ENCODE results near the gene SLC35D2. TPM values are rescaled to one million over a fixed set of nuclear protein-coding genes. Genes with fewer than 3 reads are reported as not detected.

The SLC35D2 gene
- 10 to 100 TPM; 19.7 to 27.5 (median 22.8) TPM for total RNA-seq
- polyA plus RNA-seq, result 10 to 100 TPM; 13.9 to 21.3 TPM

DNA sequence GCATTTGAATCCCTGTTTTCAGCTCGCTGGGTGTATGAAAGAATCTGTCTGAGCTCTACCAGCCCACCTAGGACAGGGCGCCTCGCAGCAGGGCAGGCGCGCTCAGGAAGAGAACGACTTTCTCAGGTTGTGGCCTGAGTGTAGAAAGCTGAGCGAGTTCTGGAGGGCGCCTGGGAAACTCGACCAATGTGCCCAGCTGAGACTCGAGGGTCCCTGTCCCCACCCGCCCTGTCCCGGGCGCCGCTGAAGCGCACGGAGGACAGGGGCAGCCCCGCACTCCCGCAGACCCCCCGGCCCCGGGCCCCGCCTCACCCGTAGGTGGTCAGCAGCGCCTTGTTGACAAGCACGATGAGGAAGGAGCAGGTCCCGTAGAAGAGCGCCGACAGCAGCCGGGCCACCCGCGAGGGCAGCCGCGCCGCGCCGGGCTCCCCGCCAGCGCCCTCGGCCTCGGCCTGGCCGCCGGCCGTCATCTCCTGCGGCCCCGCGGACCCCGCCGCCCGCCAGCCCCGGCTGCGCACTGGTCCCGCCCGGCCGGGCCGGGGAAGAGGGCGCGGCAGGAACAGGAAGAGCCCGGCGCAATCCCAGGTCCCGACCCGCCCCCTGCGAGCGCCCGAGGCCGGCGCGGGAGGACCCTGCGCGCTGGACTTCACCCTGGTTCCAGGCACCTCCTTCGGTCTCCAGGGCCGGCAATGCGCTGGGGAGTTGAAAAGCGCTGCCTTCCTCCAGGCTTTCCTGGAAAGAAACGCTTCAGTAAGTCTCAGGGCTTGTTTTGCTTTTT lies at the start of gene SLC35D2:
SLC35D2 (minus strand) TSS at position 547 of the 778 bp plus-strand sequence; CDS start at position 470, 77 bp downstream.
- peak; percentile 83 to 94 (median 92) for ATAC-seq
- 0% methylated on average over 70 to 73 of the region's 73 CpGs for WGBS, 2 donors
- FAIRE-seq, result no peak
- H3K4me1 ChIP-seq, result peaks cover 0 to 17% (median 15%) of the 10 kb centered on the region in 3 donors
- TF ChIP-seq, protein P1, sequence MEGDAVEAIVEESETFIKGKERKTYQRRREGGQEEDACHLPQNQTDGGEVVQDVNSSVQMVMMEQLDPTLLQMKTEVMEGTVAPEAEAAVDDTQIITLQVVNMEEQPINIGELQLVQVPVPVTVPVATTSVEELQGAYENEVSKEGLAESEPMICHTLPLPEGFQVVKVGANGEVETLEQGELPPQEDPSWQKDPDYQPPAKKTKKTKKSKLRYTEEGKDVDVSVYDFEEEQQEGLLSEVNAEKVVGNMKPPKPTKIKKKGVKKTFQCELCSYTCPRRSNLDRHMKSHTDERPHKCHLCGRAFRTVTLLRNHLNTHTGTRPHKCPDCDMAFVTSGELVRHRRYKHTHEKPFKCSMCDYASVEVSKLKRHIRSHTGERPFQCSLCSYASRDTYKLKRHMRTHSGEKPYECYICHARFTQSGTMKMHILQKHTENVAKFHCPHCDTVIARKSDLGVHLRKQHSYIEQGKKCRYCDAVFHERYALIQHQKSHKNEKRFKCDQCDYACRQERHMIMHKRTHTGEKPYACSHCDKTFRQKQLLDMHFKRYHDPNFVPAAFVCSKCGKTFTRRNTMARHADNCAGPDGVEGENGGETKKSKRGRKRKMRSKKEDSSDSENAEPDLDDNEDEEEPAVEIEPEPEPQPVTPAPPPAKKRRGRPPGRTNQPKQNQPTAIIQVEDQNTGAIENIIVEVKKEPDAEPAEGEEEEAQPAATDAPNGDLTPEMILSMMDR (IDR thresholded peaks at IDR 0.05), result no peak
- no peaks in the 10 kb centered on the region for H3K36me3 ChIP-seq
- H3K27ac ChIP-seq, result peak within 1 kb of the TSS; percentile 84 to 93 (median 89)
- no peaks in the 10 kb centered on the region for H3K27me3 ChIP-seq
- peak within 1 kb of the TSS; percentile 35 to 69 (median 60) for H3K4me3 ChIP-seq
- H3K9me3 ChIP-seq, result no peaks in the 10 kb centered on the region
- peak; percentile 67 to 88 (median 74) for DNase-seq
- intact Hi-C loops (cut with DNase I), result no loop called here

DNA sequence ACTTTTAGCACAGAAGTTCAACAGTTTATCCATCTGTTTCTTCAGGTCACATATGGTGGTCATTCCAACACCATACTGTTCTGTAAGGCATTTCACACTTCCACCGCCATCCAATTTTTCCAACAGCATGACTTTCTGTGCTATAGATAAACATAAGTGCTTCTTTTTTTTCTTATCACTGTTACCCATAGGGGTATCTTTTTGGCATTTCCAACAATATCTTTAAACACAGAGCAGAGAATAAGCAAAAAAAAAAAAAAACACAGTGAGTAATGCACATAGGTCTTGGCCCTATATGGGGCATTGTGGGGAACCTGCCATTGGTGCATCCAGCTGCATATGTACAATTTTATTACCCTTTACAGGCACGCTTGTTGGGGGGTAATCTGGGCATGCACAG lies 46.9 kb upstream of the SLC35D2 start:
- no peak overlapping the region for H3K27ac ChIP-seq
- no peak for FAIRE-seq
- intact Hi-C loops (cut with DNase I), result no loop called here
- 88 to 89% methylated on average over 2 of the region's 2 CpGs for WGBS, 2 donors
- no peaks in the 10 kb centered on the region for H3K27me3 ChIP-seq
- H3K9me3 ChIP-seq, result no peaks in the 10 kb centered on the region
- no peak for DNase-seq
- ATAC-seq, result no peak
- TF ChIP-seq, protein P1 (IDR thresholded peaks at IDR 0.05), result no peak
- no peak overlapping the region for H3K4me3 ChIP-seq
- no peaks in the 10 kb centered on the region for H3K36me3 ChIP-seq
- no peaks in the 10 kb centered on the region for H3K4me1 ChIP-seq

DNA sequence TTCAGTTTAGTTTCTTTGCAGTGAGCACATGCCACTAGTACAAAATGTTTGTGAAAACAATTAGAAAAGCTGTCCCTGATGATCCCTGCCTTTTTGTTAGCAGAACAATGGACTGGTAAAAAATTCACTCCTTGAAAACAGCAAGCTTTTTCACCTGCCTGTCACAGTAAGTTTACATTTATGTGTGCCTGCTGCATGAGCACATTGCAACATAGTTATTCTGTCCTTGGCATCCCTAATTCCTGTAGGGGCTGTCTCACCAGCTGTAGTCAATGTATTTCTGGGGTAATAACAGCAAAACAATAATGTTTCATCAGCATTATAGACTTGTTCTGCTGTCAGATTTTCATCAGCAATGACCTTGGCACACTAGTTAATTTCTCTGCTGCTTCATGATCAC lies 46.2 kb upstream of the SLC35D2 start:
- ATAC-seq (no peak), DNase-seq (no peak), FAIRE-seq (no peak)
- no peaks in the 10 kb centered on the region for H3K9me3 ChIP-seq
- no peaks in the 10 kb centered on the region for H3K27me3 ChIP-seq
- H3K36me3 ChIP-seq, result no peaks in the 10 kb centered on the region
- no peaks in the 10 kb centered on the region for H3K4me1 ChIP-seq
- TF ChIP-seq, protein P1 (IDR thresholded peaks at IDR 0.05), result no peak
- H3K4me3 ChIP-seq, result no peak overlapping the region
- no peak overlapping the region for H3K27ac ChIP-seq
- intact Hi-C loops (cut with DNase I), result no loop called here

DNA sequence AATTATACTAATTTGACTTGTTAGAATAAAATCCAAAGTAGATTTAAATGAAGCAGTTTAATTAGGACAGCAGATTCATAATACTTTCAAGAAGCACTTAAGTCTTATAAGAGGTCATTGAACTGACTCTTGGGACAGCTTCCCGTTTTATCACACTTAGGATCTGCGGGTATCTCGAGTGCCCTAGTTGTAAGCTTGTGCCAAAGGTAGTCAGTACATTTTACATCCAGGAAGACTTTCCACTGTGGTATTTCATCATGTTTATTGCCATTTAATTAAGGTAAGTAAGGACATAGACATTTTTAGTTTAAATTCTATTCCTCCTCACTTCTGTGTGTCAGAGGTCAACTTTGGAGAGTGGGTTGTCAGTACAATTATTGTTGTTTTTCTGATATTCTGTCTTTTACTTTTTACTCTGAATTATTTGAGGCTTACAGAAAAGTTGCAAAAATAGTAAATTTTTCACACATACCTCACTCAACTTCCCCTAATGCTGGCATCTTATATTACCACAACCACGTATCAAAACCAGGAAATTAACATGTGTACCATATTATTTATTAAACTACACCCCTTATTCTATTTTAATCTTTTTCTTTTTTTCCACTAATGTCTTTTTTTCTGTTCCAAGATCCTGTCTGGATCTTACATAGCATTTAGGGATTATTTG lies 42.1 kb upstream of the SLC35D2 start:
- Histone ChIP-seq H3K36me3 (no peaks in the 10 kb centered on the region), H3K9me3 (no peaks in the 10 kb centered on the region), H3K4me1 (peaks cover 0 to 7% (median 5%) of the 10 kb centered on the region in 3 donors), H3K27me3 (no peaks in the 10 kb centered on the region), H3K27ac (no peak overlapping the region), H3K4me3 (no peak overlapping the region)
- TF ChIP-seq, protein P1 (IDR thresholded peaks at IDR 0.05), result no peak
- no peak for DNase-seq
- intact Hi-C loops (cut with DNase I), result no loop called here
- ATAC-seq, result no peak
- no peak for FAIRE-seq
- WGBS, 2 donors, result 72 to 74% methylated on average over 4 of the region's 4 CpGs

GRCh38 chr9:96423985-96424336 lies 40.5 kb upstream of the SLC35D2 start:
- H3K27ac ChIP-seq, result no peak overlapping the region
- intact Hi-C loops (cut with DNase I), result no loop called here
- WGBS, 2 donors, result 76 to 80% methylated on average over 6 of the region's 6 CpGs
- H3K9me3 ChIP-seq, result no peaks in the 10 kb centered on the region
- no peak for ATAC-seq
- no peak overlapping the region for H3K4me3 ChIP-seq
- FAIRE-seq, result no peak
- no peaks in the 10 kb centered on the region for H3K36me3 ChIP-seq
- no peak for DNase-seq
- TF ChIP-seq, protein P1 (IDR thresholded peaks at IDR 0.05), result no peak
- peaks cover 0 to 18% (median 14%) of the 10 kb centered on the region in 3 donors for H3K4me1 ChIP-seq
- H3K27me3 ChIP-seq, result no peaks in the 10 kb centered on the region

Data from pancreas (tissue), 10 donors.